Gastrocnemius medialis (tissue), 4 donors: Measurements from ENCODE around the gene AMER2. TPM values are rescaled to one million over a fixed set of nuclear protein-coding genes. Genes with fewer than 3 reads are reported as not detected.
A peak's percentile ranks its signal among the peaks of the same experiment; 100 is the strongest.

ENCODE experiments used
- ATAC-seq, 2 donors: fragments of 150-250 bp; one replicate each; pipeline ENCODE4 v1.9.1; 2016
- DNase-seq, 2 donors: peaks; one replicate each; pipeline ENCODE4 v3.0.0-alpha.2; 2019
- H3K27ac ChIP-seq, 4 donors: fragments of 200-600 bp; sonication (generic); 1 replicate in 1 of 4; 2 replicates in 3 of 4; pipeline ENCODE4 v1.5.1; 2016 to 2018; ENCODE audit warnings: mild to moderate bottlenecking in 2 of 4, moderate library complexity in 1 of 4
- H3K27me3 ChIP-seq, 3 donors: fragments of 200-600 bp; sonication (generic) in 2 of 3; 1 replicate in 1 of 3; 2 replicates in 2 of 3; pipeline versions ENCODE4 v1.5.1 to v1.6.0; 2016 to 2019; ENCODE audit warnings: mild to moderate bottlenecking in 1 of 3, moderate library complexity in 1 of 3
- H3K36me3 ChIP-seq, 2 donors: fragments of 200-600 bp; sonication (generic) in 1 of 2; one replicate each; pipeline ENCODE4 v1.5.1; 2017 to 2018
- H3K4me1 ChIP-seq, 2 donors: fragments of 200-600 bp; sonication (generic) in 1 of 2; one replicate each; pipeline ENCODE4 v1.5.1; 2016 to 2017; ENCODE audit warnings: mild to moderate bottlenecking in 2 of 2
- H3K4me3 ChIP-seq, 4 donors: fragments of 200-600 bp; sonication (generic) in 3 of 4; 1 replicate in 1 of 4; 2 replicates in 3 of 4; pipeline ENCODE4 v1.5.1; 2016 to 2019; ENCODE audit warnings: mild to moderate bottlenecking in 2 of 4
- H3K9me3 ChIP-seq, 3 donors: fragments of 200-600 bp; sonication (generic) in 2 of 3; 1 replicate in 1 of 3; 2 replicates in 2 of 3; pipeline ENCODE4 v1.5.1; 2016 to 2019
- CTCF ChIP-seq, 5 experiments: fragments of 450-650 bp in 3 of 5; fragments of 200-600 bp in 2 of 5; sonication (generic) in 2 of 5; IDR thresholded peaks in 4 of 5; conservative IDR thresholded peaks in 1 of 5; 1 replicate in 4 of 5; 2 replicates in 1 of 5; pipeline ENCODE4 v1.5.1; 2016 to 2019; ENCODE audit warnings: antibody characterized with exemption in 5 of 5, mild to moderate bottlenecking in 3 of 5, moderate library complexity in 3 of 5
- POLR2A ChIP-seq, 2 donors: fragments of 450-650 bp; IDR thresholded peaks; one replicate each; pipeline ENCODE4 v1.6.1; 2017; ENCODE audit warnings: antibody characterized with exemption in 2 of 2, mild to moderate bottlenecking in 2 of 2, moderate library complexity in 2 of 2
- in situ Hi-C, 4 donors: fragments of 200-750 bp; cut with MboI; loops; one replicate each; pipeline versions ENCODE4 v1.15.0 to v1.8.0; 2017; ENCODE audit warnings: low sequenced_read_pairs in 4 of 4
- intact Hi-C: fragments of 100-400 bp; cut with DNase I; formaldehyde crosslinking; loops from one replicate; pipeline ENCODE4 v1.15.1; 2023; ENCODE audit warnings: low total_unique reads
- total RNA-seq, 4 donors: library from RNA; depleted of rRNA; stranded (reverse); fragments of >200 nt; gene quantifications; one replicate each; pipeline versions ENCODE4 v1.1.0 to v1.2.3, GENCODE V29; 2016

Gene AMER2
- total RNA-seq, 4 donors from 2014 or later, result 0.10 to 0.87 (median 0.27) TPM; not detected in 1

- no peak for DNase-seq
- no peak for ATAC-seq
- intact Hi-C loops, result no loop called here
- Histone ChIP-seq H3K36me3 (no peaks in the 10 kb centered on the region), H3K9me3 (no peaks in the 10 kb centered on the region), H3K27me3 (peaks cover 20 to 31% (median 30%) of the 10 kb centered on the region in 3 donors), H3K4me3 (no peak overlapping the region), H3K4me1 (no peaks in the 10 kb centered on the region), H3K27ac (no peak overlapping the region)
- TF ChIP-seq CTCF (IDR thresholded peaks at IDR 0.05 in 4 of 5, conservative IDR thresholded peaks at IDR 0.05 in 1 of 5), result no peak
- no peak for TF ChIP-seq POLR2A (IDR thresholded peaks at IDR 0.05)
- in situ Hi-C loops, result no loop called here
These were observed 4.9 kb upstream of the AMER2 start for GRCh38 chr13:25177012-25177411.

GRCh38 chr13:25175431-25175830 lies 3.3 kb upstream of the AMER2 start:
- Histone ChIP-seq H3K9me3 (no peaks in the 10 kb centered on the region), H3K27me3 (peaks cover 31 to 46% (median 40%) of the 10 kb centered on the region in 3 donors), H3K36me3 (no peaks in the 10 kb centered on the region), H3K27ac (no peak overlapping the region), H3K4me1 (no peaks in the 10 kb centered on the region), H3K4me3 (no peak overlapping the region)
- ATAC-seq (no peak), DNase-seq (no peak)
- in situ Hi-C loops (no loop called here), intact Hi-C loops (no loop called here)
- TF ChIP-seq POLR2A (IDR thresholded peaks at IDR 0.05) (no peak), CTCF (IDR thresholded peaks at IDR 0.05 in 4 of 5, conservative IDR thresholded peaks at IDR 0.05 in 1 of 5) (no peak)

GRCh38 chr13:25175026-25175425 lies 2.9 kb upstream of the AMER2 start:
- Histone ChIP-seq H3K27me3 (peaks cover 35 to 49% (median 44%) of the 10 kb centered on the region in 3 donors), H3K27ac (no peak overlapping the region), H3K4me3 (no peak overlapping the region), H3K36me3 (no peaks in the 10 kb centered on the region), H3K4me1 (no peaks in the 10 kb centered on the region), H3K9me3 (no peaks in the 10 kb centered on the region)
- no peak for ATAC-seq
- TF ChIP-seq CTCF (IDR thresholded peaks at IDR 0.05 in 4 of 5, conservative IDR thresholded peaks at IDR 0.05 in 1 of 5), result no peak
- no peak for TF ChIP-seq POLR2A (IDR thresholded peaks at IDR 0.05)
- DNase-seq, result no peak
- intact Hi-C loops, result no loop called here
- in situ Hi-C loops, result no loop called here

GRCh38 chr13:25174304-25174703 lies 2.2 kb upstream of the AMER2 start:
- no peak for DNase-seq
- no peak overlapping the region for H3K4me3 ChIP-seq
- H3K9me3 ChIP-seq, result no peaks in the 10 kb centered on the region
- in situ Hi-C loops, result no loop called here
- peaks cover 36 to 56% (median 49%) of the 10 kb centered on the region in 3 donors for H3K27me3 ChIP-seq
- H3K27ac ChIP-seq, result no peak overlapping the region
- H3K4me1 ChIP-seq, result no peaks in the 10 kb centered on the region
- no peak for ATAC-seq
- H3K36me3 ChIP-seq, result no peaks in the 10 kb centered on the region
- TF ChIP-seq CTCF (IDR thresholded peaks at IDR 0.05 in 4 of 5, conservative IDR thresholded peaks at IDR 0.05 in 1 of 5), result no peak
- TF ChIP-seq POLR2A (IDR thresholded peaks at IDR 0.05), result no peak
- intact Hi-C loops, result no loop called here

- peaks cover 36 to 56% (median 49%) of the 10 kb centered on the region in 3 donors for H3K27me3 ChIP-seq
- peak overlapping the region in 1 of 4 donors; percentile 38 for H3K4me3 ChIP-seq
- in situ Hi-C loops, result no loop called here
These were observed 179 bp upstream of the AMER2 start for GRCh38 chr13:25172303-25172630.

More at GRCh38 chr13:25172303-25172630, 179 bp upstream of the AMER2 start:
- DNase-seq (no peak), ATAC-seq (no peak)
- intact Hi-C loops, result no loop called here
- H3K4me1 ChIP-seq, result no peaks in the 10 kb centered on the region
- H3K27ac ChIP-seq, result no peak overlapping the region
- H3K9me3 ChIP-seq, result no peaks in the 10 kb centered on the region
- H3K36me3 ChIP-seq, result no peaks in the 10 kb centered on the region
- TF ChIP-seq POLR2A (IDR thresholded peaks at IDR 0.05) (no peak), CTCF (IDR thresholded peaks at IDR 0.05 in 4 of 5, conservative IDR thresholded peaks at IDR 0.05 in 1 of 5) (no peak)
